ENCODE results near the gene COMT.

The COMT gene

GRCh38 chr22:19958083-19959042 is 16.8 kb downstream of the COMT start:
- no peak for DNase-seq (ENCODE audit: low read depth)

- DNase-seq (ENCODE audit: low read depth): no peak
These were observed 17.5 kb downstream of the COMT start for GRCh38 chr22:19959043-19959586.

- DNase-seq (ENCODE audit: low read depth): no peak
These were observed 18.3 kb downstream of the COMT start for GRCh38 chr22:19959587-19960490.

- DNase-seq (ENCODE audit: low read depth): no peak
These were observed 19.1 kb downstream of the COMT start for GRCh38 chr22:19960491-19961200.

GRCh38 chr22:19961201-19961580 is 19.6 kb downstream of the COMT start:
- no peak for DNase-seq (ENCODE audit: low read depth)

GRCh38 chr22:19961868-19962245 is 20.3 kb downstream of the COMT start:
- DNase-seq (ENCODE audit: low read depth): no peak

- peak; percentile 42 for DNase-seq (ENCODE audit: low read depth)
These were observed 20.8 kb downstream of the COMT start for GRCh38 chr22:19962246-19962908.

GRCh38 chr22:19962909-19963806 is 21.6 kb downstream of the COMT start:
- no peak for DNase-seq (ENCODE audit: low read depth)

- DNase-seq (ENCODE audit: low read depth): no peak
These were observed 22.5 kb downstream of the COMT start for GRCh38 chr22:19963863-19964642.

GRCh38 chr22:19964701-19965386 is 23.3 kb downstream of the COMT start:
- DNase-seq (ENCODE audit: low read depth): no peak

GRCh38 chr22:19965771-19966709 is 24.5 kb downstream of the COMT start:
- DNase-seq (ENCODE audit: low read depth): no peak

- DNase-seq (ENCODE audit: low read depth): no peak
These were observed 25.6 kb downstream of the COMT start for GRCh38 chr22:19966908-19967750.

GRCh38 chr22:19967850-19968449 is 26.4 kb downstream of the COMT start:
- no peak for DNase-seq (ENCODE audit: low read depth)

GRCh38 chr22:19968450-19968891 is 26.9 kb downstream of the COMT start:
- no peak for DNase-seq (ENCODE audit: low read depth)

- DNase-seq (ENCODE audit: low read depth): no peak
These were observed 27.8 kb downstream of the COMT start for GRCh38 chr22:19969141-19969928.
